Astrocyte of the hippocampus (primary cell): ENCODE data around the gene GPAM.
"Not testable (repeated sequence)": the region's sequence is repeated elsewhere in the genome, so short reads cannot be mapped to it uniquely, and the experiment has no call there.

Source experiments
- DNase-seq: peaks from one replicate; pipeline ENCODE4 v3.0.0; 2011; ENCODE audit warnings: low read depth, low spot score

The GPAM gene, protein sequence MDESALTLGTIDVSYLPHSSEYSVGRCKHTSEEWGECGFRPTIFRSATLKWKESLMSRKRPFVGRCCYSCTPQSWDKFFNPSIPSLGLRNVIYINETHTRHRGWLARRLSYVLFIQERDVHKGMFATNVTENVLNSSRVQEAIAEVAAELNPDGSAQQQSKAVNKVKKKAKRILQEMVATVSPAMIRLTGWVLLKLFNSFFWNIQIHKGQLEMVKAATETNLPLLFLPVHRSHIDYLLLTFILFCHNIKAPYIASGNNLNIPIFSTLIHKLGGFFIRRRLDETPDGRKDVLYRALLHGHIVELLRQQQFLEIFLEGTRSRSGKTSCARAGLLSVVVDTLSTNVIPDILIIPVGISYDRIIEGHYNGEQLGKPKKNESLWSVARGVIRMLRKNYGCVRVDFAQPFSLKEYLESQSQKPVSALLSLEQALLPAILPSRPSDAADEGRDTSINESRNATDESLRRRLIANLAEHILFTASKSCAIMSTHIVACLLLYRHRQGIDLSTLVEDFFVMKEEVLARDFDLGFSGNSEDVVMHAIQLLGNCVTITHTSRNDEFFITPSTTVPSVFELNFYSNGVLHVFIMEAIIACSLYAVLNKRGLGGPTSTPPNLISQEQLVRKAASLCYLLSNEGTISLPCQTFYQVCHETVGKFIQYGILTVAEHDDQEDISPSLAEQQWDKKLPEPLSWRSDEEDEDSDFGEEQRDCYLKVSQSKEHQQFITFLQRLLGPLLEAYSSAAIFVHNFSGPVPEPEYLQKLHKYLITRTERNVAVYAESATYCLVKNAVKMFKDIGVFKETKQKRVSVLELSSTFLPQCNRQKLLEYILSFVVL

GRCh38 chr10:112183329-112184051 lies at the start of gene GPAM:
Gene GPAM, minus strand, starts transcription at chr10:112183765. Its CDS starts 1,981 bp downstream, at chr10:112181784.
- peak; percentile 98 for DNase-seq

DNA sequence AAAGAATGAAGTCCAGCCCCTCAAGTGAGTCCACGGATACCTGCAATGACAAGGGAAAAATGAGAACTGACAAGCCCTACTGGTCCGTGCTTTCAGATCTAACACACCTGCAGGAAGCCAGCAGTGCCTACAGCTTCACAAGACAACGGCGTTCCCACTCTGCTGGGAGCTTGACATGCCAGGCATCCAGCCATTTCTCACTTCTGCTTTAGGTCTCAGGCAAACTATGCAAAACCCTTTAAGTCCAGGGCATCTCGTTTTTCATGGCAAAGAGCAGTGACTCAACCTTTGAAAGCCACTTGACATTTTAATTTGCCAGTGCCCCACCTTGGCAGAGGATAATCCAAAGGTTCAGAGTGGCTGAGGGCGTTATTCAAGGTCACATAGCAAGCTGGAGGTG lies 49.1 kb upstream of the GPAM start:
- no peak for DNase-seq

DNA sequence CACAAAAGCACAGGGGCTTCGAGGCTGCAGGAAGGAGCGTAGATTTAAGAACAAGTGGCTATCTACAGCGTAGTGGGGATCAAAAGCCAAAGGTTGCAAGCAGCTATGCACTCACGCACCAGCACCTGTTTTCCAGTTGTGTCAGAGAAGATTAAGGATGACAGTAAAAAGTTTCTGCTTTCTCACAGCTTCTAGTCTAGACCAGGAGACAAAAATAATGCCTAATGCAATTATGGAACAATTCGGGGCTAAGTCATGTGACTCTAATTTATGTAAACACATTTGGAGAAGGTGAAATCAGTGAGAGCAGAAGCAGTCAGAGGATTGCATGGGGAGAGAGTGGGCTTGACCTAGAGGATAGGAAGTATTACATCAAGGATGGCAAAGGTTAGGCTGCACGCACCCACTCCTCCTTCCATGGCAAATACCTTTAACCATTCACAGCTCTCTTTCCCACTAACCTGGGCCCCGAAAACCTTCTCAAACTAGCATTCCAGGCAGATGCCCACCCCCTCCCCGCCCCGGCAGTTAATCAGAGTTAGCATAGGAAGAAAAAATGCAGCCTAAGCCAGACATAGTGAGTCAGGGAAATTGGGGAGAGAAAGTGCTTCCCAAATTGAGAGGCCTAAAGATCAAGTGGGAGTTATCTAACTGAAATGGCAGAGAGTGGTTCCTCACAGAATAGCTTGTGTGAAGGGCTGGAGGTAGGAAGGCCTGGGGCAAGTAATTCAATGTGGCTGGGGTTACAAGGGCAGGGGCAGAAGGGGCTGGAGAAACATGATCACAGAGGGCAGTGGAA lies 48.2 kb upstream of the GPAM start:
- no peak for DNase-seq

- DNase-seq: peak; percentile 64
Measured at GRCh38 chr10:112230325-112230988, 46.9 kb upstream of the GPAM start.

DNA sequence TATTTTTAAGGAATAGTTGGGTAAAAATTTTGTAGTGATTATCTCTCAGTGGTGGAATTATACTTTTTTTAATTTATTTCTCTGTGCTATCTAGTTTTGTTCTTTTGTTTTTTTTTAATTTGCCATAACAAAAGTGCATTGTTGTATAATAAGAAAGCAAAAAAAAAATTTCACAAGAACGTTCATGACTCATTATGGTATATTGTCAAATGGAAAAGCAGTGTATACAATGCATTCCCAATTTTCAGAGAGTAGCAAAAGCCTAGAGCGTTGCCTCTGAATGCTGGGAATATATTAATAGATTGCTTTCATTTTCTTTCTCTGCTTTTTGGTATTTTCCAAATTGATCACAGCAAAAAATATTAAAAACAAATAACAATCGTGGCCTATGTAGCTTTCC lies 46.3 kb upstream of the GPAM start:
- DNase-seq: no peak

DNA sequence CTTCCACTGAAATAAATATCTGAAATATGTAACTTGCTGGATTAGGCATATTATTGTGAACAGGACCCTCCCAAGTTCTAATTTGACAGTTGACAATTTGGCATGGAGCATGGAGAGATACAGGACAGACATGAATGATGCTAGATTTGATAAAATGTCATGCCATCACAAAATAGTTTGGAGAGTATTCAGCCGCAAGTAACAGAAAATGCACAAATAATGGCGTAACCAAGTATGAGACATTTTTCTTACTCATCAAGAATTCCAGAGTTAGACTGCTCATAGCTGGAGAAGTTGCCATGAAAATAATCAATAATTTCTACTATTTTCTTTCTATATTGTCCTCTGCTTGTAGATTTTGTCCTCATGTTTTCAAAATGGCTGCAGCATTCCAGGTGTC lies 45.5 kb upstream of the GPAM start:
- DNase-seq: no peak

DNA sequence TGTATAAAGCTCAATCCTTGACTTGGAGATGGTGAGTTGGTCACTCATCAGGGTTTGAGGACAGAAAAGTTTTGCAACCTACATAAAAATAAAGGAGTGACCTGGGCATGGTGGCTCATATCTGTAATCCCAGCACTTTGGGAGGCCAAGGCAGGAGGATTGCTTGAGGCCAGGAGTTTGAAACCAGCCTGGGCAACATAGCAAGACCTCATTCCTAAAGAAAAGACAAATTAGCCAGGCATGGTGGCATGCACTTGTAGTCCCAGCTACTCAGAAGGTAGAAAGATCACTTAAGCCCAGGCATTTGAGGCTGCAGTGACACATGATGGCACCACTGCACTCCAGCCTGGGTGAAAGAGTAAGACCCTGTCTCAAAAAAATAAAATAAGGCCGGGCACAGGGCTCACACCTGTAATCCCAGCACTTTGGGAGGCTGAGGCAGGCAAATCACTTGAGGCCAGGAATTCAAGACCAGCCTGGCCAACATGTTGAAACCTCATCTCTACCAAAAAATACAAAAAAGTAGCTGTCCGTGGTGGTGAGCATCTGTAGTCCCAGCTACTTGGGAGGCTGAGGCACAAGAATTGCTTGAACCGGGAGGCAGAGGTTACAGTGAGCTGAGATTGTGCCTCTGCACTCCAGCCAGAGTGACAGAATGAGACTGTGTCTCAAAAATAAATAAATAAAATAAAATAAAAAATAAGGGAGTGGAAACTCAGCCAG lies 45.0 kb upstream of the GPAM start:
- DNase-seq: not testable (repeated sequence)

GRCh38 chr10:112227331-112227987 lies 43.9 kb upstream of the GPAM start:
- peak; percentile 95 for DNase-seq

GRCh38 chr10:112226439-112227248 lies 43.1 kb upstream of the GPAM start:
- DNase-seq: no peak

- no peak for DNase-seq
Measured at GRCh38 chr10:112225771-112226438, 42.3 kb upstream of the GPAM start.

GRCh38 chr10:112224933-112225529 lies 41.5 kb upstream of the GPAM start:
- no peak for DNase-seq

DNA sequence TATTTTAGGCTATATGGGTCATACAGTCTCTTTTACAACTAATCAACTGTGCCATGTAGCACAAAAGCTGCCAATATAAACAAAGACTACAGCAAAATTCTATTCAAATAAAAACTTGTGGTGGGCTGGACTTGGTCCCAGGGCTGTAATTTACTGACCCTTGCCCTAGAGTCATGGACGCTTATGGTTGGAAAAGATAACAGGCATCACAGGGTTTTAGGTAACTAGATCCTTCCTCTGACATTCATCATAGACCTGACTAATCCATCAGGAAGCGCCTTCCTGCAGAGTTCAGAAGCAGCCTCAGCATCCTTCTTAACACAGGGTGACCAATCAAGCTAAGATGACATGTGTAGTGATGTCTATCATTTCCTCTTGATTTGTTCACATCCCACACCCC lies 40.2 kb upstream of the GPAM start:
- DNase-seq: peak; percentile 40

- no peak for DNase-seq
Measured at GRCh38 chr10:112222799-112223198, 39.2 kb upstream of the GPAM start.

GRCh38 chr10:112221545-112221944 lies 38.0 kb upstream of the GPAM start:
- DNase-seq: no peak

GRCh38 chr10:112218960-112219359 lies 35.4 kb upstream of the GPAM start:
- DNase-seq: no peak

- DNase-seq: no peak
Measured at GRCh38 chr10:112218036-112218390, 34.4 kb upstream of the GPAM start.

DNA sequence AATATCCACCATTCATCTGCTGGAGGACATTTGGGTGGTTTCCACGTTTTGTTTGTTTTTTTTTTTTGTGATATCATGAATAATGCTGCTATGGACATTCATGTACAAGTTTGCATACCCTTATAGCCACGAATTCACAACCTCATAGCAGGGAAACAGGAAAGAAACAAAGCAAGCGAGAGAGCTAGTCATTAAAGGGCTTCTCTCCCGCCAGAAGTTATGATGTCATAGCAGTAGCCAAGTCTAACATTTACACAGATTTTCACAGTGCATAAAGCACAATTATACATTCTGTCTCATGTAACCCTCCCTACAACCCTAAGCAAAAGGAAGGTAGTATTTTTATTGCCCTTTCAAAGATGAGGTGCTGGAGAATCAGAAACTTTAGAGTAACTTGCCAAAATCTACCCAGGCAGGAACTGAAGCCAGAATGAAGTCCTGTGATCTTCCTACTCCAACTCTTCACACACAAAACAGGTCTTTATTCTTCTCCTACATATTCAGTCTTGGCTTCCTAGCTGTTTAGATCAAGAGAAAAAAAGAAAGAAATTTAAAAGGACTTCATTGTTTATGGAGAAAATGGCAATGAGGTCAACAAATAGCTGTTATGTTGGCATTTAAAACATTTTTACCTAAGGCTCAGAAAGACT lies 33.9 kb upstream of the GPAM start:
- no peak for DNase-seq
